Limb (tissue), 2 donors: Measurements from ENCODE around the gene NR2F1-AS1.
A peak's percentile ranks its signal among the peaks of the same experiment; 100 is the strongest.

Source experiments
- DNase-seq, 2 donors: peaks; one replicate each; pipeline ENCODE4 v3.0.0-alpha.2; 2016; ENCODE audit errors: extremely low spot score in 2 of 2

Gene NR2F1-AS1

GRCh38 chr5:93431250-93431649 lies 149.8 kb downstream of the NR2F1-AS1 start:
- DNase-seq, result no peak

- DNase-seq, result no peak
These were observed 150.3 kb downstream of the NR2F1-AS1 start for GRCh38 chr5:93430673-93431199.

GRCh38 chr5:93430118-93430517 lies 150.9 kb downstream of the NR2F1-AS1 start:
- DNase-seq, result no peak

- no peak for DNase-seq
These were observed 152.2 kb downstream of the NR2F1-AS1 start for GRCh38 chr5:93428868-93429267.

GRCh38 chr5:93427316-93427715 lies 153.7 kb downstream of the NR2F1-AS1 start:
- no peak for DNase-seq

- DNase-seq, result no peak
These were observed 155.9 kb downstream of the NR2F1-AS1 start for GRCh38 chr5:93425096-93425495.

- DNase-seq, result no peak
These were observed 157.7 kb downstream of the NR2F1-AS1 start for GRCh38 chr5:93423300-93423699.

GRCh38 chr5:93422652-93423280 lies 158.3 kb downstream of the NR2F1-AS1 start:
- no peak for DNase-seq

- no peak for DNase-seq
These were observed 159.0 kb downstream of the NR2F1-AS1 start for GRCh38 chr5:93421987-93422401.

- DNase-seq, result no peak
These were observed 159.6 kb downstream of the NR2F1-AS1 start for GRCh38 chr5:93421468-93421867.

- no peak for DNase-seq
These were observed 163.5 kb downstream of the NR2F1-AS1 start for GRCh38 chr5:93417490-93417889.

GRCh38 chr5:93415819-93416218 lies 165.2 kb downstream of the NR2F1-AS1 start:
- no peak for DNase-seq

- no peak for DNase-seq
These were observed 169.3 kb downstream of the NR2F1-AS1 start for GRCh38 chr5:93411716-93412115.

GRCh38 chr5:93409691-93410090 lies 171.3 kb downstream of the NR2F1-AS1 start:
- no peak for DNase-seq

GRCh38 chr5:93407454-93407853 lies 173.6 kb downstream of the NR2F1-AS1 start:
- DNase-seq, result peak in 1 of 2 donors; percentile 42

GRCh38 chr5:93406971-93407401 lies 174.0 kb downstream of the NR2F1-AS1 start:
- no peak for DNase-seq

GRCh38 chr5:93404246-93404645 lies 176.8 kb downstream of the NR2F1-AS1 start:
- DNase-seq, result no peak

GRCh38 chr5:93403141-93403928 lies 177.7 kb downstream of the NR2F1-AS1 start:
- no peak for DNase-seq

- DNase-seq, result no peak
These were observed 178.6 kb downstream of the NR2F1-AS1 start for GRCh38 chr5:93402451-93402850.

GRCh38 chr5:93401634-93402213 lies 179.3 kb downstream of the NR2F1-AS1 start:
- DNase-seq, result no peak

- DNase-seq, result no peak
These were observed 181.3 kb downstream of the NR2F1-AS1 start for GRCh38 chr5:93399675-93400074.

GRCh38 chr5:93395971-93396379 lies 185.0 kb downstream of the NR2F1-AS1 start:
- DNase-seq, result no peak
